Hematopoietic multipotent progenitor cell (in vitro differentiated cells): ENCODE data around the gene TUBB4A. TPM values are rescaled to one million over a fixed set of nuclear protein-coding genes. Genes with fewer than 3 reads are reported as not detected.
A peak's percentile ranks its signal among the peaks of the same experiment; 100 is the strongest.
"Not testable (repeated sequence)": the region's sequence is repeated elsewhere in the genome, so short reads cannot be mapped to it uniquely, and the experiment has no call there.

ENCODE experiments used
- DNase-seq, 3 donors: peaks; one replicate each; pipeline ENCODE4 v3.0.0-alpha.2; 2011 to 2015; ENCODE audit warnings: low read depth in 2 of 3, low spot score in 2 of 3
- total RNA-seq: library from RNA; depleted of rRNA; stranded (reverse); fragments of >200 nt; gene quantifications from one replicate; pipeline ENCODE4 v1.2.3, GENCODE V29; 2012

TUBB4A gene
- total RNA-seq: 7.0 TPM

DNA sequence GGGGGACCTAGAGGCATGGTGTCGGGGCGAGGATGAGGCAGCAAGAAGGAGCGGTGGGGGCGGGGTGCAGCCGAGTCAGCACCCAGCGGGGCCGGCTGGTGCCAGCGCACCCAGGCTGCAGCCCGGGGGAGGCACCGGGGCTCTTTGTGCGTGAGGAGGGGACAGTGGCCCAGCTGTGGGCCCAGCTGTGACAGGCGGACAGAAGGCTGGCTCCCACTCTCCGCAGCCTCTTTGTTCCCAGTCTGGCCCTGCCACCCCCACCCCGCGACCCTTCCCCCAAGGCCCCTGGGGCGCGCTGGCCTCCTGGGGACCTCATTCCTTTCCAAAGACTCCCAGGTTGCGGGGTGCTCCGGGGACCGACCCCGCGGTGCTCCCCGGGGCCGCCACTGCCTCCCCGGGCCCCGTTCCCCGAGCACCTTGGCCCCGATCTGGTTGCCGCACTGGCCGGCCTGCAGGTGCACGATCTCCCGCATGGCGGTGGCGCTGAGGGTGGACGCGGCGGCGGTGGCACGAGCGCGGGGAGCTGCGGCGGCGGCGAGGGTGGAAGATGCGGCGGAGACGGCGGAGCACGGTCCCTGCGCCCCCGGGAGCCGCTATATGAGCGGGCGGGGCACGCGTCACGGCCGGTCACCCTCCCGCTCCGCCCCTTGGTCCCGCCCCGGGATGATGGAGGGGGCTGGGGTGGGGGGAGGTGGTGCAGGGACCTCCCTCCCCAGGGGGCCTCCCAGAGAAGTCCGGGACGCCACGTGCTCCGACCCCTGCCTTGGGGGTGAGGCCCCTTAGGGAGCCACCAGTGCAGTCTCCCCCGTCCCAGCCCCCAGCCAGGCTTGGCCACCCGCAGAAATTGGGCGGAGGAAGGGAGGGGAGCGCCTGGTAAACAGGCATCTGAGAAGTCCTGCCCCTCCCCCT is at the start of gene TUBB4A:
TSS of gene TUBB4A (minus strand) at position 570 of the 909 bp plus-strand sequence. CDS start at position 473, 97 bp downstream.
- DNase-seq: peak in 1 of 3 donors; percentile 47

DNA sequence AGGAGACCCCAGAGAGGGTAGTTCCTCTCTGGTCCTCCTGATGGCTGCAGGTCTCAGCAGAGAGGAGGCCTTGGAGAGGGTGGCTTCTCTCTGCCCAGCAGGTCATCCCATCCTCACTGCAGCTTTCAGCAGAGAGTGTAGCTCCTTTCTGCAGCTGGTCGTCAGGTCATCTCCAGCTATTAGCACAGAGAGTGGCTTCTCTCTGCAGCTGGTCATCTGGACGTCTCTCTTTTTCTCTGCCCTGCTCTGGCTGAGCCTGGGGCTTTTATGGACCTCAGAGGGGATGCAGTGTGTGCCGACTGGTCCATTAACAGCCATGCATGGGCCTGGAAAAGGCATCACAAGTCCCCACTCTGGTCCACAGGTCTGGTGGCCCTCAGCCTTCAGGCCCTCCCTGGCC is 49.0 kb upstream of the TUBB4A start:
- DNase-seq: no peak

DNA sequence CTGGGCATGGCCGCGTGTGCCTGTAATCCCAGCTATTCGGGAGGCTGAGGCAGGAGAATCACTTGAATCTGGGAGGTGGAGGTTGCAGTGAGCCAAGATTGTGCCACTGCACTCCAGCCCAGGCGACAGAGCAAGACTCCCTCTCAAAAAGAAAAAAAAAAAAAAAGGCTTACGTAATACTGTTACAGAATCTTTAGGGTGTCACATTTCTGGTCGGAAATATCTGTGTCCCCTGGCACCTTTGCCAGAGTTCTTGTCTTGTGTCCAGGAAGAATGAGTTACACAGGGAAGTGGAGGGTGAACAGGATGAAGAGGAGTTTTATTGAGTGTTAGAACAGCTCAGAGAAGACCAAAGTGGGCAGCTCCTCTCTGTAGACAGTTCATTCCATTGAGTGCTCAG is 48.6 kb upstream of the TUBB4A start:
- DNase-seq: not testable (repeated sequence)

- DNase-seq: no peak
These were observed 41.8 kb upstream of the TUBB4A start for GRCh38 chr19:6543866-6544347.

- no peak for DNase-seq
These were observed 39.0 kb upstream of the TUBB4A start for GRCh38 chr19:6540918-6541689.

DNA sequence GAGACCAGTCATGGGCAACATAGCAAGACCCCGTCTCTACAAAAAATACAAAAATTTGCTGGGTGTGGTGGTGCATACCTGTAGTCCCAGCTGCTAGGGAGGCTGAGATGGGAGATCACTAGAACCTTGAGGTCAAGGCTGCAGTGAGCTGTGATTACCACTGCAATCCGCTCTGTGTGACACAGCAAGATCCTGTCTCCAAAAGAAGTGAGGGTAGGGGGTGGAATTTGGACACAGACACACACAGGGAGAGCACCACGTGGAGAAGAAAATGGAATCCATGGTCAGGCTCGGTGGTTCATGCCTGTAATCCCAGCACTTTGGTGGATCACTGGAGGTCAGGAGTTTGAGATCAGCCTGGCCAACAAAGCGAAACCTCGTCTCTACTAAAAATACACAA is 37.4 kb upstream of the TUBB4A start:
- no peak for DNase-seq

DNA sequence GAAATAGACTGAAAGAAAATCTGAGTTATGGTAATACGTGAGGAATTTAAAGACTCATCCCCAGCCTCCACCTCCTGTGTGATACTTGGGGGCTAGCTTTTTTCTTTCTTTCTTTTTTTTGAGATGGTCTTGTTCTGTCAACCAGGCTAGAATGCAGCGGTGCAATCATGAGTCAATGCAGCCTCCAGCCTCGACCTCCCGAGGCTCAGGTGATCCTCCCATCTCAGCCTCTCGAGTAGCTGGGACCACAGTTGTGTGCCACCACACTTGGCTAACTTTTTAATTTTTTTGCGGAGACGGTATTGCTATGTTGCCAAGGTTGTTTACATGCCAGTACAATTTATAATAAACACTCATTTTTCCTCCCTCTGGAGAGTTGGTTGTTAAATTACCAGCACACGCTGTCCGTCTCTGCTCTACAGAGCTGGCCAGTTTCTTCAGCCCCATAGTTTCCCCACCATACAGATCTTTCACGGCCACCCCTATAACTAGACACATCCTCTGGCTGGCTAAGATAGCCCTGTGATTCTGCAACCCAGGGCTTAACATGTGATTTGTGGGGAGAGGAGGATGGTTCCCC is 33.5 kb upstream of the TUBB4A start:
- no peak for DNase-seq

- no peak for DNase-seq
These were observed 32.5 kb upstream of the TUBB4A start for GRCh38 chr19:6534451-6535093.

- no peak for DNase-seq
These were observed 31.8 kb upstream of the TUBB4A start for GRCh38 chr19:6533746-6534418.

DNA sequence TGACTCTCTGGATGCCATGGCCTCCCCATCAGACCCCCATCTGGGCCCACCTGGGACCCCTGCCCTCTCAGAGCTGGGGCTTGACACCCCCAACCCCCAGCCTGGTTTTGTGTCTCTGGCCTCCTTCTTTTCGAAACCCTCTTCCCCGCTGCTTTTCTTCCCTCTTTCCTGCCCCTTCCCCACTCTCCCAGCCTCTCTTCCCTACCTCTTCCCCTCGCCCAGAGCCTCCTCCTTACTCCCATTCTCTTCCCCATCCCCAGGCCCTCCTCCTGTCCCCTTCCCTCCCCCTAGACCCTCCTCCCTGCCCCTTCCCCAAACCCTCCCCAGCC is 30.9 kb upstream of the TUBB4A start:
- no peak for DNase-seq

GRCh38 chr19:6532244-6532999 is 30.3 kb upstream of the TUBB4A start:
- peak in 1 of 3 donors; percentile 47 for DNase-seq

DNA sequence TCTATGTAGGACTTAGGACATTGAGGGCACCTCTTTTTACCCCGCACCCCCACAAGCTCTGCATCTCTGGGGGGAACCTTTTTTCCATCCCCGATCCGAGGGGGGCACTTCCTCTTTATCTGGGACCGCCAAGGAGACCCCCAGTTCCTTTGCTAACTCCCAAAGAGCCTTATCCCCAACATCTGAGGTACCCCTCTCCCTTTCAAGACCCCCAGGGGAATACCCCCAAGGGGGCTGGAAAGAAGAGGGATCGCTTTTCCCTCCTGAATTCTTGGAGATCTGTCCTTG is 29.8 kb upstream of the TUBB4A start:
- no peak for DNase-seq

DNA sequence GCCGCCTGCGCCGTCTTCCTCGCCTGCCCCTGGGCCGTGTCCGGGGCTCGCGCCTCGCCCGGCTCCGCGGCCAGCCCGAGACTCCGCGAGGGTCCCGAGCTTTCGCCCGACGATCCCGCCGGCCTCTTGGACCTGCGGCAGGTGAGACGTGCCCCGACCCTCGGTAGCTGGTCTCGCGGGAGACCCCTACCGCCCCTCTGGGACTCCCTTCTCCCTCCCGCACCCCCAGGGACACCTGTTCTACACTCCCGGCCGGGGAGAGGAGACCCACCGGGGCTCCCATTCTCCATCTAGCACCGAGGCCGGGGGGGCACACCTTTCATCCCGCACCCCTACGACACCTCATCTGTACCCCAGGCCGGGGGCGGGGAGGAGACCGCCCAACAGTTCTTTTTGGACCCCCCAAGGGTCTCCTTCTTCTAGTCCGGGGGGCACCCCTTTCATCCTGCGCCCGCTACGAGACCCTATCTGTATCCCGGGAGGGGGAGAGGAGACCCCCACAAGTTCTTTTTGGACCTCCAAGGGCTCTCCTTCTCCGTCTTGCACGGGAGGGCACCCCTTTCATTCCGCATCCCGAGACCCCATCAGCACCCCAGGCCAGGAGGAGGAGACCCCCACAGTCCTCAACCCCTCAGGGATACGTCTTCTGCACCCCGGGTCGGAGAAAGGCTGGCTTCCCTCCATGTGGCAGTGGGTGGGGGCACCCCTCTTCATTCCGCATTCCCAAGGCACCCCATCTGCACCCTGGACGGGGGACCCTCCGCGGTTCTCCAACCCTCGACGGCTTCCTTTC is 29.2 kb upstream of the TUBB4A start:
- no peak for DNase-seq

DNA sequence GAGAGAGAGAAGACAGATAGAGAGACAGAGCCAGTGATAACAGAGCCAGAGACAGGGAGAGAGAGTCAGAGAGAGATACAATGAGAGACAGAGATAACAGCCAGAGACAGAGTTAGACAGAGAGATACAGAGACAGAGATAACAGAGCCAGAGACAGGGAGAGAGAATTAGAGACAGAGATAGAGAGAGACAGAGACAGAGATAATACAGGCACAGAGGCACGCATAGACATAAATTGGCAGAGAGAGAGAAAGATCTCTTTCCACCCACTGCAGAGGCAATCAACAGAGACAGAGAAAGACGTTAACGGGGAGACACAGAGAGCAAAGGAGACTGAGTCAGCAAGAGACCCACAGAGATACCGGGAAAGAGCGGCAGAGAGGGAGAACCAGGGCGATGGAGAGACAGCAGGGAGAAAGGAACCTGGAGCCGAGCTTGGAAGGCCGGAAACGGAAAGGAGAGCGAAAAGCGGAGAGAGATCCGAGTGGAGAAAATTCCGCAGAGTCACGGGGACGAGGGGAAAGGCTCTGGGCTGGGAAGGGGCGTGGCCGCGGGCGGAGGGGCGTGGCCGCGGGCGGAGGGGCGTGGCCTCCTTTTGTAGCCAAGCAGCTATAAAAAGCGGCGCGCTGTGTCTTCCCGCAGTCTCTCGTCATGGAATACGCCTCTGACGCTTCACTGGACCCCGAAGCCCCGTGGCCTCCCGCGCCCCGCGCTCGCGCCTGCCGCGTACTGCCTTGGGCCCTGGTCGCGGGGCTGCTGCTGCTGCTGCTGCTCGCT is 28.5 kb upstream of the TUBB4A start, which contains the start of gene TNFSF9:
TSS of gene TNFSF9 (plus strand) at position 641 of the 777 bp plus-strand sequence. CDS start at position 652, 11 bp downstream.
- peak; percentile 60 to 78 (median 69) for DNase-seq

DNA sequence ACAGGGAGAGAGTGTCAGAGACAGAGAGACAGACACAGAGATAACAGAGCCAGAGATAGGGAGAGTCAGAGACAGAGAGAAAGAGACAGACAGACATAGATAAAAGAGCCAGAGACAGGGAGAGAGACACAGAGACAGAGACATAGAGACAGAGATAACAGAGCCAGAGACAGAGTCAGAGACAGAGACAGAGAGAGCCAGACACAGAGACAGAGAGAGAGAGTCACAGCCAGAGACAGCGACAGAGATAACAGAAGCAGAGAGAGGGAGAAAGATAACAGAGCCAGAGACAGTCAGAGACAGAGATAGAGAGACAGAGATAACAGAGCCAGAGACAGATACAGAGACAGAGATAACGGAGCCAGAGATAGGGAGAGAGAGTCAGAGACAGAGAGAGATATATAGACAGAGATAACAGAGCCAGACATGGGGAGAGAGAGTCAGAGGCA is 27.9 kb upstream of the TUBB4A start:
- DNase-seq: no peak

DNA sequence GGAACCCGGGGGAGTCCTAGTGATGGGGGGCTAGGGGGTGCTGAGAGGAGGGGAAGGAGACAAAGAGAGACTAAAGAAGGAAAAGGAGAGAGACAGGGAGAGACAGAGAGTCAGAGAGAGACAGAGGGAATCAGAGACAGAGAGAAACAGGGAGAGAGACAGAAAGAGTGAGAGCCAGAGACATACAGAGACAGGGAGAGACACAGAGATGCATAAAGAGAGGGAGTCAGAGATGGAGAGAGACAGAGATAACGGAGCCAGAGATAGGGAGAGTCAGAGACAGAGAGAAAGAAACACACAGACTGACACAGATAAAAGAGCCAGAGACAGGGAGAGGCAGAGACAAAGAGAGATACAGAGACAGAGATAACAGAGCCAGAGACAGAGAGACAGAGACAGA is 27.2 kb upstream of the TUBB4A start:
- no peak for DNase-seq

DNA sequence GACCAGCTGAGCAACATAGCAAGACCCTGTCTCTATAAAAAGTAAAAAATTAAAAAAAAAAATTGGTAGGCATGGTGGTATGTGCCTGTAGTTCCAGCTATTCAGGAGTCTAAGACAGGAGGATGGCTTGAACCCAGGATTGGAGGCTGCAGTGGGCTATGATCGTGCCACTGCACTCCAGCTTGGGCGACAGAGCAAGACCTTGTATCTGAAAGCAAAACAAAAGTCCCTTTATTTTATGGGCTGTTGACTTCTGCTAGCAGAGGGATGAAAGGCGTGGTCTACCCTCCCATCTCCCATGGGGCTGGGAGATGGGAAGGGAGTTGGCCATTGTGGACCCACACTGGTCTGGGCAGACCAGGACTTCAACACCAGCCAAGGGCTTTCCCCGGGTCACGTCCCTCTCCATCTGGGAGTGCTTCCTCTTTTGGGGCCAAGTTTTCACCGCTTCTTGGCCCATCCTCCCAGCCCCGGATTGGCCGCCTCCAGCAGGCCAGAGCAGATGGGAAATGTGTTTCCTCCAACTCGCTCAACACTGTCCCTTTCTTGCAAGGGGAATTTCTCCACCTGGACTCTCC is 26.5 kb upstream of the TUBB4A start:
- DNase-seq: peak in 2 of 3 donors; percentile 57 to 58
